Testis (tissue), 3 donors: ENCODE measurements around the gene RBM17. TPM values are rescaled to one million over a fixed set of nuclear protein-coding genes. Genes with fewer than 3 reads are reported as not detected.

Source experiments
- DNase-seq: peaks from one replicate; pipeline ENCODE4 v3.0.0-alpha.2; 2019
- H3K27ac ChIP-seq, 2 donors: fragments of 200-600 bp; sonication (generic); one replicate each; pipeline ENCODE4 v1.5.1; 2019
- H3K27me3 ChIP-seq: fragments of 200-600 bp; sonication (generic); one replicate; pipeline ENCODE4 v1.5.1; 2019
- H3K36me3 ChIP-seq: fragments of 200-600 bp; sonication (generic); one replicate; pipeline ENCODE4 v1.5.1; 2017; ENCODE audit warnings: low read depth; ENCODE audit errors: missing control alignments
- H3K4me1 ChIP-seq: fragments of 200-600 bp; sonication (generic); one replicate; pipeline ENCODE4 v1.5.1; 2019
- H3K4me3 ChIP-seq, 2 donors: fragments of 200-600 bp; sonication (generic); one replicate each; pipeline ENCODE4 v1.5.1; 2017 to 2019
- H3K9me3 ChIP-seq: fragments of 200-600 bp; sonication (generic); one replicate; pipeline ENCODE4 v1.5.1; 2017
- CTCF ChIP-seq, 3 experiments: fragments of 450-650 bp in 2 of 3; fragments of 200-600 bp in 1 of 3; sonication (generic) in 1 of 3; IDR thresholded peaks; one replicate each; pipeline ENCODE4 v1.5.1; 2016 to 2019; ENCODE audit warnings: antibody characterized with exemption in 3 of 3, mild to moderate bottlenecking in 2 of 3, moderate library complexity in 1 of 3
- POLR2A ChIP-seq: fragments of 450-650 bp; IDR thresholded peaks from one replicate; pipeline ENCODE4 v1.6.1; 2017; ENCODE audit warnings: antibody characterized with exemption, mild to moderate bottlenecking, moderate library complexity
- WGBS, 2 donors: methylation state at CpG; one replicate each; pipeline ENCODE4 v1.1.5; 2018; 5-methylcytosine and 5-hydroxymethylcytosine counted together
- intact Hi-C: fragments of 100-400 bp; cut with DNase I; formaldehyde crosslinking; loops from one replicate; pipeline ENCODE4 v1.15.1; 2023; ENCODE audit warnings: low total_unique reads
- polyA plus RNA-seq: library from polyadenylated mRNA; stranded (reverse); fragments of 350-450 nt; fragmentation: Illumina TruSeq; extraction: RNeasy Lipid Tissue Mini Kit (QIAGEN cat#74804); gene quantifications from one replicate; pipeline ENCODE4 v1.2.3, GENCODE V29; 2014; ENCODE audit warnings: low read depth, low replicate concordance; ENCODE audit not compliant: insufficient read depth
- total RNA-seq, 2 donors: library from RNA; depleted of rRNA; stranded (reverse); fragments of >200 nt; gene quantifications; one replicate each; pipeline ENCODE4 v1.2.3, GENCODE V29; 2016

The RBM17 gene
- total and polyA plus RNA-seq, 3 donors from 2014 or later: 114 to 145 (median 121) TPM

GRCh38 chr10:6115411-6115810, 26.6 kb downstream of the RBM17 start:
- Histone ChIP-seq H3K4me3 (no peak overlapping the region), H3K9me3 (no peaks in the 10 kb centered on the region), H3K27ac (no peak overlapping the region), H3K4me1 (peaks cover 12% of the 10 kb centered on the region), H3K27me3 (no peaks in the 10 kb centered on the region), H3K36me3 (peaks cover 3% of the 10 kb centered on the region)
- WGBS, 2 donors: 83% methylated on average over 4 of the region's 4 CpGs
- TF ChIP-seq CTCF (IDR thresholded peaks at IDR 0.05) (no peak), POLR2A (no peak)
- no peak for DNase-seq
- intact Hi-C loops: no loop called here

GRCh38 chr10:6115824-6116350, 27.1 kb downstream of the RBM17 start:
- DNase-seq: no peak
- WGBS, 2 donors: 79 to 82% methylated on average over 3 of the region's 3 CpGs
- no peak overlapping the region for H3K4me3 ChIP-seq
- H3K27me3 ChIP-seq: no peaks in the 10 kb centered on the region
- H3K36me3 ChIP-seq: peaks cover 3% of the 10 kb centered on the region
- peaks cover 16% of the 10 kb centered on the region for H3K4me1 ChIP-seq
- intact Hi-C loops: no loop called here
- H3K27ac ChIP-seq: no peak overlapping the region
- TF ChIP-seq POLR2A (no peak), CTCF (IDR thresholded peaks at IDR 0.05) (no peak)
- H3K9me3 ChIP-seq: no peaks in the 10 kb centered on the region

- no peak for DNase-seq
- TF ChIP-seq POLR2A: no peak
- no peak for TF ChIP-seq CTCF (IDR thresholded peaks at IDR 0.05)
- H3K9me3 ChIP-seq: no peaks in the 10 kb centered on the region
- H3K4me3 ChIP-seq: no peak overlapping the region
- H3K27ac ChIP-seq: no peak overlapping the region
- intact Hi-C loops: no loop called here
- WGBS, 2 donors: 74 to 80% methylated on average over 1 of the region's 1 CpG
- peaks cover 23% of the 10 kb centered on the region for H3K4me1 ChIP-seq
- peaks cover 3% of the 10 kb centered on the region for H3K36me3 ChIP-seq
- H3K27me3 ChIP-seq: no peaks in the 10 kb centered on the region
Observed at GRCh38 chr10:6116806-6117205, 28.0 kb downstream of the RBM17 start.

- H3K9me3 ChIP-seq: no peaks in the 10 kb centered on the region
- intact Hi-C loops: no loop called here
- 84 to 90% methylated on average over 11 of the region's 11 CpGs for WGBS, 2 donors
- H3K36me3 ChIP-seq: peaks cover 3% of the 10 kb centered on the region
- no peak overlapping the region for H3K4me3 ChIP-seq
- no peak overlapping the region for H3K27ac ChIP-seq
- DNase-seq: no peak
- H3K27me3 ChIP-seq: no peaks in the 10 kb centered on the region
- peaks cover 29% of the 10 kb centered on the region for H3K4me1 ChIP-seq
- no peak for TF ChIP-seq POLR2A
- TF ChIP-seq CTCF (IDR thresholded peaks at IDR 0.05): no peak
Observed at GRCh38 chr10:6117711-6118110, 28.9 kb downstream of the RBM17 start.

GRCh38 chr10:6119423-6119822, 30.6 kb downstream of the RBM17 start:
- TF ChIP-seq POLR2A (no peak), CTCF (IDR thresholded peaks at IDR 0.05) (no peak)
- Histone ChIP-seq H3K4me1 (peaks cover 40% of the 10 kb centered on the region), H3K4me3 (no peak overlapping the region), H3K27me3 (no peaks in the 10 kb centered on the region), H3K27ac (no peak overlapping the region), H3K36me3 (no peaks in the 10 kb centered on the region), H3K9me3 (no peaks in the 10 kb centered on the region)
- no peak for DNase-seq
- WGBS, 2 donors: 63 to 67% methylated on average over 5 of the region's 5 CpGs
- intact Hi-C loops: no loop called here
